Forelimb muscle (tissue), 1 donor: ENCODE data around the gene MYOM1. TPM values are rescaled to one million over a fixed set of nuclear protein-coding genes. Genes with fewer than 3 reads are reported as not detected.
"Not testable (repeated sequence)": the region's sequence is repeated elsewhere in the genome, so short reads cannot be mapped to it uniquely, and the experiment has no call there.

Experiments used
- DNase-seq: peaks from one replicate; pipeline ENCODE4 v3.0.0-alpha.2; 2013; ENCODE audit warnings: low read depth
- polyA plus RNA-seq: library from polyadenylated mRNA; unstranded; fragments of 120-200 nt; gene quantifications from one replicate; pipeline ENCODE4 v1.2.1, GENCODE V29; 2013; ENCODE audit not compliant: insufficient read length

MYOM1 gene
- polyA plus RNA-seq, 1 donor = 731 TPM

DNA sequence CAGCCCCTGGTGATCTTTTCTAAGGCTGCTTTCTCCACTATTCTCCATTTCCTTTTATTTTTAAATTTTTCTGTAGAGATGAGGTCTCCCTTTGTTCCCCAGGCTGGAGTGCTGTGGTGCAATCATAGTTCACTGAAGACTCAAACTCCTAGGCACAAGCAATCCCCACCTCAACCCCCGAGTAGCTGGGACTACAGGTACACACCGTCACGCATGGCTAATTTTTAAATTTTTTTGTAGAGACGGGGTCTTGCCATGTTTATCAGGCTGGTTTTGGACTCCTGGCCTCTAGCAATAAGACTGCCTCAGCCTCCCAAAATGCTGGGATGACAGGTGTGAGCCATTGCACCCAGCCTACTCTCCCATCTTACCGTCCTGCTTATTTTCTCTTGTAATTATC is 184.1 kb downstream of the MYOM1 start:
- no peak for DNase-seq

DNA sequence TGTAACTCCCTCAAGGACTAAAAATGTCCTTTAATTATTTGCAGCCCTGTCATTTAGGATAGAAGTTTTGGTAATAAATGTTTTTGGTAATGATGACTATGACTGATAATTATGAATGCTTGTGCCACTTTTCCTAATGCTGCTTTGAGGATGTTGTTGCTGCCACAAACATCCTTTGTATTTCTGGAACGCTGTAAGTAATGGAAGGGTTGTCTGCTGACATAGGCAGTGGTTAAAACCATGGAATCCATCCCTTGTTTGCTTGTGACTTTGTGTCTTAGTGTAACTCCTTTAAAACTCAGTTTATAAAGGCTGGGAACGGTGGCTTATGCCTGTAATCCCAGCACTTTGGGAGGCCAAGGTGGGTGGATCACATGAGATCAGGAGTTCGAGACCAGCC is 187.0 kb downstream of the MYOM1 start:
- no peak for DNase-seq

DNA sequence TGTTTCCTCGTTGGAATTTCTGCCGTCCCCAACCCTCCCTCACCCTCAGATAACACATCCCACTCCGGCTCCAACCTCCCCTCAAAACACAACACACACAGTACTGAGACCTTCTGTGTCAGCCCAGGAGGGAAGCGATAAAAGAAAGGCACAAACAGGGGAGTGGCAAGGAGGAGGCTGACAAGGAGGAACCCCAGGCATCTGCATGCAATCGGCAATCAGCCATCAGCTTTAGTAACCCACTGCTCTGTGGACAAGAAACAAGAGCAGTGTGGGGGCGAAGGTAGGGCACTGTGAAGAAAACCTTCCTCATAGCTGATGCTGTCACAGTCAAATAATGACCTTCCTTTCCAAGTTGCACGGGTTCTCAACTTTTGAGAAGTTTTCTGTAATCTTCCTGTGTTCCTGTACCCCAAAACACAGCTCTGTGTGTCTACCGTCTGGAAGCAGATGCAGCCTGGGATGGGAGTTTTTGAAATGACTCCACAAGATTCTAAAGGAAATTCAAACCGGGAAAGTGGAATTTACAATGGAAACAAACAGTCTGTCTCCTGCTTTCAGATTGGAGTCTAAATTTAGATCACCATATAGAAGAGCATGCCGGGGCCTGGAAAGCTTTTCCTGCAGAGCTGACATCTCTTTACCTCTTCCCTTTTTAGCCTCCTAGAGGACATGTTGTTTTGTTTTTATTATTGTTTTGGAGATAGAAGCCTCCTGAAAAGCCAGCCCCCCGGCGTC is 190.4 kb downstream of the MYOM1 start:
- DNase-seq = no peak

- DNase-seq = not testable (repeated sequence)
Observed at GRCh38 chr18:3028115-3028514, 191.7 kb downstream of the MYOM1 start.

GRCh38 chr18:3027370-3027891 is 192.3 kb downstream of the MYOM1 start:
- DNase-seq = no peak

GRCh38 chr18:3025544-3025943 is 194.2 kb downstream of the MYOM1 start:
- DNase-seq = no peak

DNA sequence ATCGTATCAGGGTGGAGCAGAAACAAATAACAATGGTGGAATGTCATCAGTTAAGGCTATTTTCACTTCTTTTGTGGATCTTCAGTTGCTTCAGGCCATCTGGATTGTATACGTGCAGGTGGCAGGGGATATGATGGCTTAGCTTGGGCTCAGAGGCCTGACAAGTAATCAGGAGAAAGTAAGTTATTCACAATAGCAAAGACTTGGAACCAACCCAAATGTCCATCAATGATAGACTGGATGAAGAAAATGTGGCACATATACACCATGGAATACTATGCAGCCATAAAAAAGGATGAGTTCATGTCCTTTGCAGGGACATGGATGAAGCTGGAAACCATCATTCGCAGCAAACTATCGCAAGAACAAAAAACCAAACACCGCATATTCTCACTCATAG is 196.2 kb downstream of the MYOM1 start:
- DNase-seq = not testable (repeated sequence)

Other genes with a start within 250 kb of the MYOM1 start
- gene LPIN2, start 206.8 kb downstream of the MYOM1 start, polyA plus RNA-seq = 10.3 TPM
- 559 TPM for gene MYL12A, start 27.8 kb upstream of the MYOM1 start, polyA plus RNA-seq
- gene MYL12B, start 42.2 kb upstream of the MYOM1 start, polyA plus RNA-seq = 214 TPM
- gene TGIF1, start 230.2 kb upstream of the MYOM1 start, polyA plus RNA-seq = 37.1 TPM